ENCODE results near the gene TMC4. TPM values are rescaled to one million over a fixed set of nuclear protein-coding genes. Genes with fewer than 3 reads are reported as not detected.
A peak's percentile ranks its signal among the peaks of the same experiment; 100 is the strongest.

The TMC4 gene
- total and polyA plus RNA-seq, 8 donors = 51.8 to 88.9 (median 59.9) TPM

- no peak for FAIRE-seq
- Histone ChIP-seq H3K27me3 (no peaks in the 10 kb centered on the region), H3K36me3 (peaks cover 7 to 59% (median 36%) of the 10 kb centered on the region in 3 donors), H3K27ac (no peak overlapping the region), H3K4me3 (no peak overlapping the region), H3K4me1 (peaks cover 4 to 6% (median 4%) of the 10 kb centered on the region in 3 donors), H3K9me3 (no peaks in the 10 kb centered on the region)
- WGBS, 2 donors = 95 to 96% methylated on average over 10 of the region's 10 CpGs
- TF ChIP-seq, protein P1, sequence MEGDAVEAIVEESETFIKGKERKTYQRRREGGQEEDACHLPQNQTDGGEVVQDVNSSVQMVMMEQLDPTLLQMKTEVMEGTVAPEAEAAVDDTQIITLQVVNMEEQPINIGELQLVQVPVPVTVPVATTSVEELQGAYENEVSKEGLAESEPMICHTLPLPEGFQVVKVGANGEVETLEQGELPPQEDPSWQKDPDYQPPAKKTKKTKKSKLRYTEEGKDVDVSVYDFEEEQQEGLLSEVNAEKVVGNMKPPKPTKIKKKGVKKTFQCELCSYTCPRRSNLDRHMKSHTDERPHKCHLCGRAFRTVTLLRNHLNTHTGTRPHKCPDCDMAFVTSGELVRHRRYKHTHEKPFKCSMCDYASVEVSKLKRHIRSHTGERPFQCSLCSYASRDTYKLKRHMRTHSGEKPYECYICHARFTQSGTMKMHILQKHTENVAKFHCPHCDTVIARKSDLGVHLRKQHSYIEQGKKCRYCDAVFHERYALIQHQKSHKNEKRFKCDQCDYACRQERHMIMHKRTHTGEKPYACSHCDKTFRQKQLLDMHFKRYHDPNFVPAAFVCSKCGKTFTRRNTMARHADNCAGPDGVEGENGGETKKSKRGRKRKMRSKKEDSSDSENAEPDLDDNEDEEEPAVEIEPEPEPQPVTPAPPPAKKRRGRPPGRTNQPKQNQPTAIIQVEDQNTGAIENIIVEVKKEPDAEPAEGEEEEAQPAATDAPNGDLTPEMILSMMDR (IDR thresholded peaks at IDR 0.05) = no peak
- no peak for ATAC-seq
- DNase-seq = no peak
- intact Hi-C loops (cut with DNase I) = no loop called here
Observed at GRCh38 chr19:54121259-54121658, 51.7 kb downstream of the TMC4 start.

GRCh38 chr19:54115109-54116063 is 57.6 kb downstream of the TMC4 start, which contains the start of the genes PRPF31 and TFPT:
PRPF31 (plus strand) TSS chr19:54115754; CDS start chr19:54118279, 2,525 bp downstream.
TFPT (minus strand) TSS chr19:54115657; CDS start chr19:54115269, 388 bp downstream.
- WGBS, 2 donors = 0 to 1% methylated on average over 60 of the region's 60 CpGs
- TF ChIP-seq, protein P1 (IDR thresholded peaks at IDR 0.05) = no peak
- ATAC-seq = peak; percentile 94 to 98 (median 96)
- H3K36me3 ChIP-seq = peaks cover 0 to 11% (median 0%) of the 10 kb centered on the region in 3 donors
- intact Hi-C loops (cut with DNase I) = no loop called here
- FAIRE-seq = peak; percentile 88
- H3K9me3 ChIP-seq = no peaks in the 10 kb centered on the region
- H3K27me3 ChIP-seq = no peaks in the 10 kb centered on the region
- H3K4me1 ChIP-seq = peaks cover 10 to 14% (median 10%) of the 10 kb centered on the region in 3 donors
- peak within 1 kb of the TSS; percentile 60 to 95 (median 72) for H3K4me3 ChIP-seq
- DNase-seq = peak; percentile 93 to 97 (median 96)
- peak within 1 kb of the TSS; percentile 51 to 84 (median 76) for H3K27ac ChIP-seq

- H3K27ac ChIP-seq = peak overlapping the region in 1 of 4 donors; percentile 83
- peak overlapping the region; percentile 60 to 95 (median 72) for H3K4me3 ChIP-seq
- H3K27me3 ChIP-seq = no peaks in the 10 kb centered on the region
- H3K4me1 ChIP-seq = peaks cover 10 to 14% (median 10%) of the 10 kb centered on the region in 3 donors
- FAIRE-seq = no peak
- peak in 2 of 6 donors; percentile 34 to 37 for DNase-seq
- peak in 2 of 4 donors; percentile 34 to 43 for ATAC-seq
- H3K9me3 ChIP-seq = no peaks in the 10 kb centered on the region
- 16 to 22% methylated on average over 28 of the region's 28 CpGs for WGBS, 2 donors
- TF ChIP-seq, protein P1 (IDR thresholded peaks at IDR 0.05) = no peak
- intact Hi-C loops (cut with DNase I) = no loop called here
- H3K36me3 ChIP-seq = peaks cover 0 to 8% (median 0%) of the 10 kb centered on the region in 3 donors
Observed at GRCh38 chr19:54114340-54115108, 58.4 kb downstream of the TMC4 start.

Other genes starting within 250 kb of the TMC4 start
- under 1 TPM in 5 of 6 donors, not detected in 1; under 0.01 to 0.06 (median 0.03) TPM for gene CACNG8, start 210.2 kb downstream of the TMC4 start, total RNA-seq
- under 1 TPM; 0.02 to 0.04 TPM for gene CACNG8, start 210.2 kb downstream of the TMC4 start, polyA plus RNA-seq
- not detected for gene CACNG6, start 181.5 kb downstream of the TMC4 start, total RNA-seq
- gene CACNG6, start 181.5 kb downstream of the TMC4 start, polyA plus RNA-seq = not detected
- not detected for gene VSTM1, start 109.3 kb downstream of the TMC4 start, total RNA-seq
- gene VSTM1, start 109.3 kb downstream of the TMC4 start, polyA plus RNA-seq = not detected
- not detected for gene TARM1, start 91.8 kb downstream of the TMC4 start, total RNA-seq
- not detected for gene TARM1, start 91.8 kb downstream of the TMC4 start, polyA plus RNA-seq
- 1 to 10 TPM in 2 of 6 donors, under 1 TPM in 3, not detected in 1; 0.41 to 3.2 (median 0.84) TPM for gene OSCAR, start 72.4 kb downstream of the TMC4 start, total RNA-seq
- gene OSCAR, start 72.4 kb downstream of the TMC4 start, polyA plus RNA-seq = 1 to 10 TPM; 1.0 to 1.1 TPM
- gene NDUFA3, start 70.3 kb downstream of the TMC4 start, total RNA-seq = 10 to 100 TPM; 27.7 to 52.1 (median 45.1) TPM
- gene NDUFA3, start 70.3 kb downstream of the TMC4 start, polyA plus RNA-seq = 100 to 1,000 TPM; 107 to 166 TPM
- 1 to 10 TPM; 3.8 to 8.8 (median 5.0) TPM for gene TFPT, start 57.5 kb downstream of the TMC4 start, total RNA-seq
- gene TFPT, start 57.5 kb downstream of the TMC4 start, polyA plus RNA-seq = 10 to 100 TPM; 16.1 to 16.6 TPM
- gene PRPF31, start 57.4 kb downstream of the TMC4 start, total RNA-seq = 10 to 100 TPM; 14.4 to 27.2 (median 19.5) TPM
- 10 to 100 TPM; 45.0 to 47.1 TPM for gene PRPF31, start 57.4 kb downstream of the TMC4 start, polyA plus RNA-seq
- gene CNOT3, start 35.4 kb downstream of the TMC4 start, total RNA-seq = 10 to 100 TPM; 16.8 to 28.5 (median 21.3) TPM
- 10 to 100 TPM; 39.0 to 40.0 TPM for gene CNOT3, start 35.4 kb downstream of the TMC4 start, polyA plus RNA-seq
- gene LENG1, start 13.4 kb downstream of the TMC4 start, total RNA-seq = 1 to 10 TPM; 2.1 to 5.1 (median 4.4) TPM
- gene LENG1, start 13.4 kb downstream of the TMC4 start, polyA plus RNA-seq = 1 to 10 TPM; 9.6 to 9.7 TPM
- 10 to 100 TPM; 18.8 to 47.2 (median 27.3) TPM for gene MBOAT7, start 16.4 kb upstream of the TMC4 start, total RNA-seq
- gene MBOAT7, start 16.4 kb upstream of the TMC4 start, polyA plus RNA-seq = 10 to 100 TPM; 32.6 to 34.7 TPM
- gene TSEN34, start 18.1 kb upstream of the TMC4 start, total RNA-seq = 10 to 100 TPM; 16.8 to 24.7 (median 19.4) TPM
- 10 to 100 TPM; 19.5 to 33.3 TPM for gene TSEN34, start 18.1 kb upstream of the TMC4 start, polyA plus RNA-seq
- 1,000 to 10,000 TPM in 4 of 6 donors, 100 to 1,000 TPM in 2; 815 to 1,921 (median 1,191) TPM for gene RPS9, start 27.7 kb upstream of the TMC4 start, total RNA-seq
- 1,000 to 10,000 TPM; 2,302 to 2,340 TPM for gene RPS9, start 27.7 kb upstream of the TMC4 start, polyA plus RNA-seq
- gene LILRB3, start 49.8 kb upstream of the TMC4 start, total RNA-seq = 1 to 10 TPM in 3 of 6 donors, under 1 TPM in 3; 0.47 to 5.6 (median 1.6) TPM
- gene LILRB3, start 49.8 kb upstream of the TMC4 start, polyA plus RNA-seq = 1 to 10 TPM; 1.3 to 2.4 TPM
- gene LILRA6, start 69.6 kb upstream of the TMC4 start, total RNA-seq = 1 to 10 TPM in 2 of 6 donors, under 1 TPM in 4; 0.20 to 2.4 (median 0.62) TPM
- gene LILRA6, start 69.6 kb upstream of the TMC4 start, polyA plus RNA-seq = under 1 TPM; 0.31 to 0.38 TPM
- gene LILRB5, start 84.1 kb upstream of the TMC4 start, total RNA-seq = 1 to 10 TPM in 3 of 6 donors, under 1 TPM in 3; 0.23 to 3.1 (median 1.1) TPM
- gene LILRB5, start 84.1 kb upstream of the TMC4 start, polyA plus RNA-seq = 1 to 10 TPM in 1 of 2 donors, under 1 TPM in 1; 0.56 to 1.4 TPM
- gene LILRB2, start 108.0 kb upstream of the TMC4 start, total RNA-seq = 1 to 10 TPM in 3 of 6 donors, under 1 TPM in 3; 0.19 to 3.9 (median 1.2) TPM
- 1 to 10 TPM; 1.4 to 1.6 TPM for gene LILRB2, start 108.0 kb upstream of the TMC4 start, polyA plus RNA-seq
- 1 to 10 TPM in 2 of 6 donors, under 1 TPM in 4; 0.20 to 1.7 (median 0.51) TPM for gene LILRA5, start 140.0 kb upstream of the TMC4 start, total RNA-seq
- 1 to 10 TPM in 1 of 2 donors, under 1 TPM in 1; 0.34 to 1.1 TPM for gene LILRA5, start 140.0 kb upstream of the TMC4 start, polyA plus RNA-seq
- 1 to 10 TPM in 1 of 6 donors, under 1 TPM in 1, not detected in 4; 0.24 to 2.4 TPM for gene LILRA4, start 166.0 kb upstream of the TMC4 start, total RNA-seq
- gene LILRA4, start 166.0 kb upstream of the TMC4 start, polyA plus RNA-seq = not detected
- gene LAIR1, start 191.8 kb upstream of the TMC4 start, total RNA-seq = 10 to 100 TPM in 2 of 6 donors, 1 to 10 TPM in 3, under 1 TPM in 1; 0.69 to 33.1 (median 4.8) TPM
- gene LAIR1, start 191.8 kb upstream of the TMC4 start, polyA plus RNA-seq = 1 to 10 TPM; 1.7 to 3.1 TPM
- gene TTYH1, start 242.3 kb upstream of the TMC4 start, total RNA-seq = 10 to 100 TPM; 20.8 to 38.1 (median 24.6) TPM
- 10 to 100 TPM; 40.0 to 78.0 TPM for gene TTYH1, start 242.3 kb upstream of the TMC4 start, polyA plus RNA-seq

Measured in pancreas (tissue), 10 donors.